HEK293 (cell line): ENCODE results near the gene ACTG2.

Experiments used
- CTCF ChIA-PET: fragments of 350-600 bp; formaldehyde crosslinking; extraction: SDS; loops from one replicate; lab custom pipeline; 2021; ENCODE audit warnings: antibody characterized with exemption; lab: Yijun Ruan, JAX
- POLR2A ChIA-PET: fragments of 300-600 bp; formaldehyde crosslinking; extraction: SDS; loops from one replicate; lab custom pipeline; 2020; ENCODE audit warnings: antibody characterized with exemption, inconsistent platforms; lab: Yijun Ruan, JAX
- H3K27ac ChIP-seq: fragments of 200-500 bp; sonication (Bioruptor generic); 2 replicates; pipeline ENCODE4 v1.5.1; 2014; ENCODE audit warnings: low read depth, low read length, control low read depth, inconsistent platforms; ENCODE audit errors: extremely low read depth
- H3K36me3 ChIP-seq, 2 experiments: fragments of 200-500 bp in 1 of 2; sonication (Bioruptor generic) in 1 of 2; 1 replicate in 1 of 2; 2 replicates in 1 of 2; pipeline ENCODE4 v1.5.1; 2014 to 2017; ENCODE audit warnings: inconsistent platforms in 2 of 2, low read length in 2 of 2; ENCODE audit not compliant: control insufficient read depth in 2 of 2, insufficient read depth in 1 of 2
- H3K4me1 ChIP-seq: fragments of 200-500 bp; sonication (Bioruptor generic); 2 replicates; pipeline ENCODE4 v1.5.1; 2014; ENCODE audit warnings: mild to moderate bottlenecking, low read length, inconsistent platforms; ENCODE audit not compliant: control insufficient read depth, insufficient read depth
- H3K4me3 ChIP-seq: 2 replicates; pipeline ENCODE4 v1.5.1; 2011; ENCODE audit warnings: low read depth, mild to moderate bottlenecking, control low read depth, low read length, moderate library complexity
- H3K9me3 ChIP-seq: fragments of 200-500 bp; sonication (Bioruptor generic); 2 replicates; pipeline ENCODE4 v1.5.1; 2014; ENCODE audit warnings: low read depth, low read length, inconsistent platforms; ENCODE audit not compliant: control insufficient read depth, insufficient read depth
- ELK4 ChIP-seq: IDR thresholded peaks from 2 replicates; pipeline ENCODE4 v1.6.1; 2011; ENCODE audit warnings: mild to moderate bottlenecking, low read depth, low read length, borderline replicate concordance
- OSR2 ChIP-seq: fragments of 450-650 bp; formaldehyde crosslinking; IDR thresholded peaks from 2 replicates; pipeline ENCODE4 v1.5.1; 2016; ENCODE audit warnings: missing biosample characterization, missing genetic modification characterization
- OVOL3 ChIP-seq: fragments of 450-650 bp; formaldehyde crosslinking; IDR thresholded peaks from 2 replicates; pipeline ENCODE4 v1.5.1; 2016; ENCODE audit warnings: missing biosample characterization, missing genetic modification characterization
- RBAK ChIP-seq: fragments of 450-650 bp; formaldehyde crosslinking; IDR thresholded peaks from 2 replicates; pipeline ENCODE4 v1.5.1; 2016; ENCODE audit warnings: missing biosample characterization, missing genetic modification characterization
- SP2 ChIP-seq: fragments of 450-650 bp; formaldehyde crosslinking; IDR thresholded peaks from 2 replicates; pipeline ENCODE4 v1.5.1; 2016; ENCODE audit warnings: missing biosample characterization, missing genetic modification characterization
- ZBTB17 ChIP-seq: fragments of 450-650 bp; formaldehyde crosslinking; IDR thresholded peaks from 2 replicates; pipeline ENCODE4 v1.5.1; 2016; ENCODE audit warnings: missing biosample characterization, missing genetic modification characterization
- ZBTB6 ChIP-seq: fragments of 450-650 bp; formaldehyde crosslinking; IDR thresholded peaks from 2 replicates; pipeline ENCODE4 v1.5.1; 2017; ENCODE audit warnings: missing biosample characterization, missing genetic modification characterization
- ZNF132 ChIP-seq: fragments of 450-650 bp; formaldehyde crosslinking; IDR thresholded peaks from 2 replicates; pipeline ENCODE4 v1.5.1; 2017; ENCODE audit warnings: missing biosample characterization, missing genetic modification characterization, borderline replicate concordance
- ZNF175 ChIP-seq: fragments of 450-650 bp; formaldehyde crosslinking; IDR thresholded peaks from 2 replicates; pipeline ENCODE4 v1.5.1; 2016; ENCODE audit warnings: missing biosample characterization, missing genetic modification characterization
- ZNF18 ChIP-seq: fragments of 450-650 bp; formaldehyde crosslinking; IDR thresholded peaks from 2 replicates; pipeline ENCODE4 v1.5.1; 2016; ENCODE audit warnings: missing biosample characterization, missing genetic modification characterization
- ZNF416 ChIP-seq: fragments of 450-650 bp; formaldehyde crosslinking; IDR thresholded peaks from 2 replicates; pipeline ENCODE4 v1.5.1; 2016; ENCODE audit warnings: missing biosample characterization, missing genetic modification characterization
- ZNF473 ChIP-seq: fragments of 450-650 bp; formaldehyde crosslinking; IDR thresholded peaks from 2 replicates; pipeline ENCODE4 v1.5.1; 2017; ENCODE audit warnings: missing biosample characterization, missing genetic modification characterization
- ZNF488 ChIP-seq: fragments of 450-650 bp; formaldehyde crosslinking; IDR thresholded peaks from 2 replicates; pipeline ENCODE4 v1.5.1; 2016; ENCODE audit warnings: missing biosample characterization, missing genetic modification characterization
- ZNF501 ChIP-seq: fragments of 450-650 bp; formaldehyde crosslinking; IDR thresholded peaks from 2 replicates; pipeline ENCODE4 v1.5.1; 2016; ENCODE audit warnings: missing biosample characterization, missing genetic modification characterization
- ZNF529 ChIP-seq: fragments of 450-650 bp; formaldehyde crosslinking; IDR thresholded peaks from 2 replicates; pipeline ENCODE4 v1.5.1; 2017; ENCODE audit warnings: missing genetic modification characterization, missing biosample characterization; ENCODE audit not compliant: insufficient replicate concordance
- ZNF561 ChIP-seq: fragments of 450-650 bp; IDR thresholded peaks from 2 replicates; pipeline ENCODE4 v1.5.1; 2018; ENCODE audit warnings: missing biosample characterization, missing genetic modification characterization, borderline replicate concordance
- ZNF571 ChIP-seq: fragments of 450-650 bp; formaldehyde crosslinking; IDR thresholded peaks from 2 replicates; pipeline ENCODE4 v1.5.0; 2017; ENCODE audit warnings: missing biosample characterization, missing genetic modification characterization
- ZNF585B ChIP-seq: fragments of 450-650 bp; formaldehyde crosslinking; IDR thresholded peaks from 2 replicates; pipeline ENCODE4 v1.5.1; 2016; ENCODE audit warnings: missing biosample characterization, missing genetic modification characterization
- ZNF629 ChIP-seq: fragments of 450-650 bp; formaldehyde crosslinking; IDR thresholded peaks from 2 replicates; pipeline ENCODE4 v1.5.1; 2017; ENCODE audit warnings: missing biosample characterization, missing genetic modification characterization
- ZNF654 ChIP-seq: fragments of 450-650 bp; formaldehyde crosslinking; IDR thresholded peaks from 2 replicates; pipeline ENCODE4 v1.5.1; 2016; ENCODE audit warnings: low read depth, missing biosample characterization, missing genetic modification characterization

The ACTG2 gene

GRCh38 chr2:73856214-73856613 is 36.6 kb upstream of the ACTG2 start:
- POLR2A ChIA-PET: no interaction called here

GRCh38 chr2:73859721-73860586 is 32.9 kb upstream of the ACTG2 start:
- no peaks in the 10 kb centered on the region for H3K4me1 ChIP-seq
- ChIA-PET CTCF (interaction anchor here (0.7 to 1.0 kb wide), 2 partner anchors 15 to 103 kb away, joined by 3 read pairs; no protein-coding TSS in a partner anchor), POLR2A (no interaction called here)
- H3K9me3 ChIP-seq: no peaks in the 10 kb centered on the region
- TF ChIP-seq ZNF629 (tag by site-specific recombination): 0 out of 2 replicates have a peak, but pooled peaks have one; percentile 14
- TF ChIP-seq OVOL3 (tag by site-specific recombination): no peak
- peaks cover 54 to 90% of the 10 kb centered on the region in 2 experiments for H3K36me3 ChIP-seq
- no peak overlapping the region for H3K27ac ChIP-seq
- no peak overlapping the region for H3K4me3 ChIP-seq

More at GRCh38 chr2:73856214-73856613, 36.6 kb upstream of the ACTG2 start:
- CTCF ChIA-PET: interaction anchor here (0.9 kb wide), 1 partner anchor 52 kb away, joined by 3 read pairs; no protein-coding TSS in a partner anchor
- H3K4me1 ChIP-seq: no peaks in the 10 kb centered on the region
- H3K4me3 ChIP-seq: no peak overlapping the region
- no peak overlapping the region for H3K27ac ChIP-seq
- peaks cover 49 to 93% of the 10 kb centered on the region in 2 experiments for H3K36me3 ChIP-seq
- no peak for TF ChIP-seq ZNF18 (tag by site-specific recombination)
- TF ChIP-seq ZNF571 (tag by site-specific recombination): no peak
- no peak for TF ChIP-seq ZBTB6
- no peak for TF ChIP-seq ZNF175 (tag by site-specific recombination)
- no peak for TF ChIP-seq ZNF473
- TF ChIP-seq ZBTB17 (tag by site-specific recombination): no peak
- TF ChIP-seq ZNF561: no peak
- no peak for TF ChIP-seq ZNF132 (tag by site-specific recombination)
- TF ChIP-seq ZNF585B (tag by site-specific recombination): no peak
- TF ChIP-seq ZNF488 (tag by site-specific recombination): no peak
- no peak for TF ChIP-seq ZNF416
- no peak for TF ChIP-seq ZNF529
- no peak for TF ChIP-seq ELK4
- TF ChIP-seq OSR2 (tag by site-specific recombination): no peak
- no peak for TF ChIP-seq SP2 (tag by site-specific recombination)
- TF ChIP-seq RBAK (tag by site-specific recombination): no peak
- TF ChIP-seq ZNF501 (tag by site-specific recombination): no peak
- TF ChIP-seq ZNF654 (tag by site-specific recombination): no peak
- TF ChIP-seq, all 188 proteins: peak for 0
- no peaks in the 10 kb centered on the region for H3K9me3 ChIP-seq
